HL-60/S4 (cell line): ENCODE measurements around the gene MBNL3.

Source experiments
- in situ Hi-C: fragments of 300-500 bp; cut with MboI; formaldehyde crosslinking; loops from 2 replicates; pipeline ENCODE4 v1.14.3; 2022; ENCODE audit warnings: low sequenced_read_pairs

The MBNL3 gene, protein sequence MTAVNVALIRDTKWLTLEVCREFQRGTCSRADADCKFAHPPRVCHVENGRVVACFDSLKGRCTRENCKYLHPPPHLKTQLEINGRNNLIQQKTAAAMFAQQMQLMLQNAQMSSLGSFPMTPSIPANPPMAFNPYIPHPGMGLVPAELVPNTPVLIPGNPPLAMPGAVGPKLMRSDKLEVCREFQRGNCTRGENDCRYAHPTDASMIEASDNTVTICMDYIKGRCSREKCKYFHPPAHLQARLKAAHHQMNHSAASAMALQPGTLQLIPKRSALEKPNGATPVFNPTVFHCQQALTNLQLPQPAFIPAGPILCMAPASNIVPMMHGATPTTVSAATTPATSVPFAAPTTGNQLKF

DNA sequence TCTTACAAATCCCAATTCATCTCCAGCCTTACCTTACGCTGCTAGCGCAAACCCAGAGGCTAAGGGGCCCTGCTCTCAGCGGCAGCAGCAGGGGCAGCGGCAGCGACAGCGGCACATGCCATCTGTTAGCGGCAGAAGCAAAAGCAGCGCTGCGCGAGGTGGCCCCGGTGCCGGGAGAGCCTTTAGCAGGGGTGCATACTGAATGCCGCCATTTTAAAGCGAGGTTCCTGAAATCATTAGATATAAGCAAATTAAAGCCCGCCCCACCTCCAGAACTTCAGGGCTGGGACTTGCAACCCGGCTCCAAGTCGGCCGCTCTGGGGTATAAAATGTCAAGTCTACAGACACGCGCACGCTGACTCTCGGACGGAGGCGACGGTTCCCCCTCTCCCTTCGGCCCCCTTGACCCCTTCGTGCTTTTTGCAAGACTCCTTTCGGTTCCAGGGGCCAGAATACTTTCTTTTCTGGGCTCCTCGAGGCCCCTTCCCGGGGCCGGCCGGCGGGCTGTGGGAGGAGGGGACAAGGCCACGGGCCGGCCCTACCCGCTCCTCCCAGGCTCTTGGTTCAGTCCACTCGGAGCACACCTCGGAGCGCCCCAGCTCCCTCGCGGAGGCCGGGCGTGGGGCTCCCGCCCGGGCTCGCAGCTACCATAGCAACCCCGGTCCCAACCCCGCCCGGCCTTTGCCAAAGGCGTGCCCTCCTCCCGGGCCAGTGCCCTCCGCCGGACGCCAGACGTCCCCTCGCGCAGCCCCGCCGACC is at the start of gene MBNL3:
Gene MBNL3, minus strand, starts transcription at position 220 of the 759 bp plus-strand sequence. CDS start 49,427 bp downstream, outside the sequence.
- in situ Hi-C loops, result no loop called here

DNA sequence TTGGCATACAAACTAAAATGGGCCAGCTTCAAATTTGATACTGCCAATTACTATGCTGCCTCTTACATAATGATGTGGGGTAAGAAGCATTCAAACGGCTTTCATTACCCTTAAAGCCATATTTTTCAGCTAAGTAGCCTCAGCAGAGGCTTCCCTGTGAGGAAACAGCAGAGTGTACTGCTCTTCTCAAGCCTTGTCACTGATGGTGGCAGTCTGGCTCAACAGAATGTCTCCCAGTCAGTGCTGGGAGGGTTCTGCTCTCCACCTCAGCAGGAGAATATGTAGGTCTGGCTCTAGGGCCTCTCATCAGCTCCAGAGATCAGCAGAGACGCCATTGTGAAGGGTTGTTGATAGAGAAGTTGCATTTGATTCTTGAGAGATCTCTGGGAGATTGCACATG is 44.6 kb upstream of the MBNL3 start:
- in situ Hi-C loops, result no loop called here

DNA sequence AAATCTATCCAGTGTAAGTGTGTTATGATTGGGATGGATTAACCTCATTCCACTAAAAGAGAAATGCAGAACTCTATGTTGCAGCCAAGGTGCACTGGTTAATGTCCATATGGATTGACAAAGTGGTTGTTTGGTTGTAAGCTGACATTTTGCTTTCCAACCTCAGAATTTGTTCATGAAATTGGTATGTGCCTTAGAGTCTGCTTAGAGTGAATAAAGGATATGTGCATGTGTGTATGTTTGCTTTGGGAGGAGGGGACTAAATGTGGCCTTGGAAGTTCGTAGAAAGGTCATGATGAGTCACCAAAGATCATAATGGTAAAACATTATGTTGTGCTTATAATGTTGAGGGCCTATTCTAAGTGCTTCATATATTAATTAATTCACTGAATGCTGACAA is 44.1 kb upstream of the MBNL3 start:
- in situ Hi-C loops, result no loop called here

DNA sequence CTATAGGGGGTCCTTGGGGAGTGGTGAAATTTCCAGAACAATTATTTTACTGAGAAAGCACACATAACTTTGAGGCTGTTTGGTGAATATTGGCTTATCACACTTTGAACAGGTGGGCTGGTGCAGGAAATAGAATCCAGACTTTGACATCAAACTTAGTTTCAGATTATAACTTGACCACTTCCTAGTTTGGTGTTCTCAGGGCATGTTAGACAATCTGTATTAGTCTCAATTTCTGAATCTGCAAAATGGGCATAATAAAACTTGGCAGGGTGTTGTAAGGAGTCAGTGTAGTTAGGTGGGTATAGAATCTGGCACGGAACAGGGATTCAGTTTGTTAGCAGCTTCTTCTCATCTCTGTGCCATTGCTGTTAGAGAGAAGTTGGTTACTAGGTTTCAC is 43.3 kb upstream of the MBNL3 start:
- in situ Hi-C loops, result no loop called here

DNA sequence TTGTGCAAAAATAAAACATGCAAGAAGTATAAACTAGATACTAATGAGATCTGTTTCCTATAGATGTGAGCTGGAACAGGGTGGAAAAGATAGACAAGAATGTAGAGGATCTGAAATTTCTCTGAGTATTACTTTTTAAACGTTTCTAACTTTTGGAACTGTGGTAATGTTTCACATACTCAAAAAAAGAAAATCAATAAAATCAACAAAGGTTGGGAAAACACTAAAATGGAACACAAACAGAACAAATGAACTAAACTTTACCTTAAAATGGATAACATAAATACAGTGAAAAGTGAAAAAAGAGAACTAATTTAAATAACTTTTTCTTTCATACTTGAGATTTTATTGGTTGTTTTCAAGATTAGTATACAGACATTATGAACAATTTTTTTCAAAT is 32.0 kb upstream of the MBNL3 start:
- in situ Hi-C loops, result no loop called here

DNA sequence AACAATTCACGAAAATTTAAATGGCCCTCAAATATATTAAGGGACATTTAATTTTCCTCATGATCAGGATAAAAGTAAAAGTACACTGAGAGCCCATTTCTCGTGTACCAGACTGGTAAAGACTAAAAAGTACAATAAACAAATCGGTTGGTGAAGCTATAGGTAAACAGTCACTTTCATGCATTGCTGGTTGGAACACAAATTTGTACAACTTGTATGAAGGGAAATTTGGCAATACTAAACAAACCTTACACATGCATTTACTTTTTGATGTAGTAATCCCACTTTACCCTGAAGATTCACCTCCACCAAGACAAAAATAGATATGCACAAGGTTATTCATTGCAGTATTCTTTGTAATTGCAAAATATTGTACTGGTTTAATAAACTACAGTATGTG is 31.4 kb upstream of the MBNL3 start:
- in situ Hi-C loops, result no loop called here

DNA sequence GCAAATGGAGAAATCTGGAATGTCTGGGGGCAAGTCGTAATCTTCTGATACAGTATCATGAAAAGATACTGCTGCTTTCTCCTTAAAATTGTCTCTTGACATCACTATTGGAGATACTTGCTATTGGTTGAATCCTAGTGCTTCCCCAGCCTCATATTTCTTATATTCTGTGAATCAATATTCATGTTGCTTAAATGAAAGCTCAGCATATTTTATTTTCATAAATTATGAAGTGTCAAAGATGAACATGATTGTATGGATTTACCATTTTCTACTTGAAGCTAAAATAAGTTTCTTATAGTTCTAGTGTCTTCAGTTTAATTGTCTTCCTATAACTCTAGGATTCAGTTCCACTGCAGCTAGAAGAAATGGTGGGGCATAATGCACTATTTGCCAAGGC is 29.6 kb upstream of the MBNL3 start:
- in situ Hi-C loops, result no loop called here

DNA sequence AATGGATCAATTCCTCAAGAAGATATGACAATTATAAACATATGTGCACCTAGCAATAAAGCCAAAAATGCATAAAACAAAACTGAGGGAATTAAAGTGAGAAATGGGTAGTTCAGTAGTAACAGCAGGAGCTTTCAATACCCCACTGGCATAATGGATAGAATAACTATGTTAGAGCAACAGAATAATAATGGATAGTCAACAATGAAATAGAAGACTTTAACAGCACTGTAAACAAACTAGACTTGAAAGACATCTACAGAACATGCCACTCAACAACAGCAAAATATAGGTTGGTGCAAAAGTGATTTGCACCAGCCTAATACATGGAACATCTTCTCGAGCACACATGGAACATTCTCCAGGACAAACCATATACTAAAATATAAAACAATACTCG is 20.0 kb upstream of the MBNL3 start:
- in situ Hi-C loops, result no loop called here

DNA sequence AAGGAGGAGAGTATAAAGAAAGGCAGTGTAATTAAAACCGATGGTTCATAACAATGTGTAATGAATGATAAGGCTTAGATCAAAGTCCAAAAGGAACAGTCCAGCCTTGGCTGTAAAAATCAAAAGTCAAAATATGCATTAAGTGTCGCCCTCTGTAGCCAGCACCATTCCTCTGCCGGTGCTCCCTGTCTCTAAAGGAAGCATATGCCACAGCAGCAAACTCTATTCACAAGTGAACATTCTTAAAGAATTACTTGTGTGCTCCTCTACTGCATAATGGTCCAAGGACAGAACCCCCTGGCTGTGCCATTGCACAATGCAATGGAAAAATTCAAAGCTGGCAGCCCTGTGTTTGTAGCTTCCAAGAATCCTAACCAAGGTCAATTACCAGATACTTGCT is 16.3 kb upstream of the MBNL3 start:
- in situ Hi-C loops, result no loop called here

DNA sequence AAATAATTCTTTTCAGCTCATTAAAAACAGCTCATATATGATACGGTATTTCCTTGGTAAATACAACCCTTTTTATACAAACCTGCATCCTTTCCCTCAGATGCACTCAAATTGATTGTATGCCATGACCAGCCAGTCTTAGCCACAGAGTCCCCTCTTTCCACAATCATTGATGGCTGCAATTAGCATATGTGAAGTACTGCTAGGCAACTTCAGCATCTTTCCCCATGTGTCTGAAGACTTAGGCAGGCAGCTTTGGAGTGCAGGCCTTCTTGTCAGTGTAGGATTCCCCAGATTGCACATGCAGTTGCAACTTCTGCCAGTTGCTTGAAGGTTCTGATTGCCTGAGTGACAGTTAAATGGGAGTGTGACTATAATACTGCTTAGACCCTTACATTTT is 15.6 kb upstream of the MBNL3 start:
- in situ Hi-C loops, result no loop called here

DNA sequence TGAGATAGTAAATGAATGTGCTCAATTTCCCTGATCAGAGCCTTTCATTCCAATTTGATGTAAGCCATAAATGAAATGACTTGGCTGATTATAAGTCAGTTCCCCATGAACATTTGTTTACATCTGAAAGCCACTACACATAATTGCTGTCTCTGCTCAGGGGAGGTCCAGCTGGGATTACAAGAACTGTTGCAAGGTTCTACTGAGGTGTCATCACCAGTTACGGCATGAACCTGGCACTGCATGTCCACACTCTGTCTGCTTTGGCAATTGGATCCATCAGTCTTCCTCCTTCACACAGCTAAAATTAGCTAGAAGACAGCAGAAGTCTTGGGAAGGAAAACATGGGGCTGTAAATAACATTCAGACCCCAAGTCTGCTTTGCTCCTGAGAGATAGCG is 12.8 kb upstream of the MBNL3 start:
- in situ Hi-C loops, result no loop called here

DNA sequence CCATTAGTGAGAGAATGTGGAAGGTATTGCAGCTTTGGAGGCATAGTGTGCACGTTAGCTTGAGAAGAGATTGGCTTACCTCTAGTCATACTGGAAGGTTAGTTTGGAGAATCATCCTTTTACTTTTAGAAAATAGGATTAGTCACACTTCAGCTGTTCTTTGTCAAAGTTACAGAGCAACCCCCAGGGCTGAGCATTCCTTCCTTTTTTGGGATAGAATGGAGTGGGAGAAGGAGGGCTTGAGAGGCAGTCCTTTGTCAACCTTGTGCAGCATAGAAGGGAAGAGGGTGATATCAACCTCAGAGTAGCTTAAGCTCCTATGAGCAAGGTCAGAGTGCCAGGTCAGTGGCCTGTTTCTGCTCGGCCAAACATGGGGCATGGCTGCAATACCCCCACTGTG is 8.6 kb upstream of the MBNL3 start:
- in situ Hi-C loops, result no loop called here

DNA sequence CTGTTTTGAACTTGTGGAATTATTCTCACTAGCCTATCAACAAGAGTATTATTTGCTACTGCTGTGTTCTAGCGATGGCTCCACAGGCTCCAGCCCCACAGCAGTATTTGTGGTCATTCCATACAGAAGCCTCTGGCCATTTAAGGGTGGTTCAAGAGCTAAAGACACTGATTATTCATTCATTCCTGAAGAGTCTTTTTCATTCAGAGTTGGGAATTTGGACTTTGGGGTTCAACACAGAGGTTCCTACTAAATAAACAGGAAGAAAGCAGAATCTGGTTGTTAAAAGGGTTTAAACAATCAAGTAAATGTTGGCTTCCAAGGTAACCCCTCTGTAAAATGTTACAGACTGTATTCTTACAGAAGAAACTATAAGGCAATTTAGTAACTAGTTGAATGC is 4.3 kb upstream of the MBNL3 start:
- in situ Hi-C loops, result no loop called here

DNA sequence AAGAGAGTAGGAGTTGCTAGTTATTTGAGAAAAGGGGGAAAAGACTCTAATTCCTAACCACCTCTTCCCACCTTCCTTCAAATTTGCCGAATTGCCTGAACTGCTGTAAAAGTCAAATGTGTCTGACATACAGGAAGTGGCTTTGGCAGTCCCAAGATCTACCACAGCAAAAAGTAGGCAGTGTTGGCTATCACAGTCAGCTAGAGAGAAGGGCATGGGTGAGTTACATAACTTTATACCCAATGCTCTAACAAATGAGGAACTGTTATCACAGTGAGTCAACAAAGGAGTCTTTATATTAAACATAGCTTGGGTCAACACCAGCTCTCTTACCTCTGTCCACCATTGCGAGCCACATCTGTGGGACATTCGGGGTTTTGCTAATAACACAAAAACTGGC is 2.4 kb upstream of the MBNL3 start:
- in situ Hi-C loops, result no loop called here

DNA sequence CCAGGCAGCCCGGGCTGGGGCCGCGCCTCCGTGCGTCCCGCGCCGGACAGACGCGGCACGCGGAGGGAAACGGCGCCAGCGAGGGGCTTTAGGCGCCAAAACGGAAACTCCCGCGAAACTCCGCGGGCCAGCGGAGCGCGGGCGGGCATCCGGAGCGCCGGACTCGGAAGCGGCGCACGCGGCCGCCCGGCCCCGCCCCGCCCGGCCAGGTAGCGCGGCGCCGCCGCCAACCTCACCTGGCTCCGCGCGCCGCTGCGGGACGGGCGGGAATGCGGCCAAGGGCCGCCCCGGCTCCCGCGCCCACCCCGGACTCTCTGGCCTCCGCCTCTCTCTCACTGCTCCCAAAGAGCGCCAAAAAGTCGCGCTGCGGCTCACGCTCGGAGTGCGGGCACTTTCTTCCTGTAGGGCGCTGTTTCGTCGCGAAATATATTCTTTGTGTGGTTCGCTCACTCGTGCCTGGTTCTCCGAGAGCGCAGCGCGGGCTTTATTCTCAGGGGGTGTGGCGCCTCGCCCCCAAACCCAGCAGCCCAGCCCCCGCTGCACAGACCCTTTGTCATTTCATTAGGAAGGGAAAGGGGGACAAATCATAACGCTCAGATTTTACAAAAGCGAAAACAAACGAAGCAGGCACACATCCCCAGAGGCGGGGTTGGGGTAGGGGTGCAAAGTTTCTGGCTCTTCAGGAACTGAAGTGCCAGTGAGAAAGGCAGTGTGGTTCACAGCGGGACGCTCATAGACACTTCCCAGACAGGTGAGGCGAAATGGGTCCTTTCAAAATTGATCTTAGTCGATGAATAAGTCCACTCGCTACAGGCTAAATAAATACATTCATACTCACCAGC is 961 bp upstream of the MBNL3 start:
- in situ Hi-C loops, result no loop called here

DNA sequence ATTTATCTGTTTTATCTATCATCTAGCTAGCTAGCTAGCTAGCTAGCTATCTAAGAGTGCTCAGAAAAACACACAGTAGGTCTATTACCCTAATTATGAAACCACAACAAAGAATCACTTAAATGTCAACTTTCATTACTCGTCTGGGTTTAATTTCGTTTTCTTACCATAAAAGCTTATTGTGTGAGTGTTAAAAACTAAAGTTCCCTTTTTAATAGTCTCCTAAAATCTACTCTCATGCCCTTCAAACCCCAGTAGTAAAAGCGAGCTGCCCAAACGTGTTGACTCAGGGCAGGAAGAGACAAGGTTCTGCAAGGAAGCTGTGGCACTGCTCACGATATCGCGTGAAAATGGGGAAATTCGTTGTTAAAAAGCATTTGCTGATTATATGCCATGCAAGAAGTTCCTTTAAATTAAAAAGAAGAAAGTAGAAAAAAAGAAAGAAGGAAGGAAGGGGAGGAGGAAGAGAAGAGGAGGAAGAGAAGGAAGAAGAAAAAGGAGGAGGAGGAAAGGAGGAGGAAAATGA is 595 bp downstream of the MBNL3 start:
- in situ Hi-C loops, result no loop called here

DNA sequence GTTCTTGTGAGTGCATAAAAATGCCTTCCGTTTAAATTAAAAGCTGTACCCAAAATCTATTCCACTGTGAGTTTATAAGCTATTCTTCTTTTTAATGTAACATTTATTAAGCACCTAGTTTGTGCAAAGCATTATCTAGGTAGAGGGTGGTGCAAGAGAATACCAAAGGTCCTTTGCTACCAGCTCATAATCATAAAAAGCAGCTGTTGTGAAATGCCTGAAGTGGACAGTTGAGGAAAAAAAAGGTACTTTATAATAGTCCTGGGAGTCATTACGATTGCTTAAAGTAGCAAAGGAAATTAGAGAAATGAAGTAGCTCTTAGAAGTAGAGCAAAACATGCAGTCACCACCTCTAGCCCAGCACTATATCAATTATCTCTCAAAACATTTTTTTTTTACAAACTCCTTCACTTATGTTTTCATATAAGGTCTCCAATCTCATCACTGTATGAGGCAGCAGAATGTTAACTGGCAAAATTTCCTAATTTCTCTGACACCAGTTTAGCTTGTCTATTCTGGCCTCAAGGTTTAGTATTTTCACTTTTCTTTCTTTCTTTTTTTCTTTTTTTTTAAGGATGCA is 2.1 kb downstream of the MBNL3 start:
- in situ Hi-C loops, result no loop called here

DNA sequence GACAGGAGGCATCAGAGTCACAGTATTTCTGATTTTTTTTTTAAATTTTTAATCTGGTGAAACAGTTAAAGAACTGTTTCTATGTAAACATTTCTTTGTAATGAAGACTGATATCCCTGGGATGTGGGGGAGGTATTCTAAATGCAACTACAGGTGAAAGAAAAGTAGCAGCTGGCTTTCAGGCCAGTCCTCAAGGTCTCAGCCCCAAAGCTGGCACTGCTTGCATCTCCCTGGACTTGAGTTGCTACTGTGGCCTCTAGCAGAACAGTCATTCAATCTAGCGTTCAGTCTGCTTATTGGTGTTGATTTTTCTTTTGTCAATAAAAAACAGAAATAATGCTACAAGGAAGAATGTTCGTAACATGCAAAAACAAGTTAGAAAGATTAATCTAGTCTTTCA is 4.9 kb downstream of the MBNL3 start:
- in situ Hi-C loops, result no loop called here

DNA sequence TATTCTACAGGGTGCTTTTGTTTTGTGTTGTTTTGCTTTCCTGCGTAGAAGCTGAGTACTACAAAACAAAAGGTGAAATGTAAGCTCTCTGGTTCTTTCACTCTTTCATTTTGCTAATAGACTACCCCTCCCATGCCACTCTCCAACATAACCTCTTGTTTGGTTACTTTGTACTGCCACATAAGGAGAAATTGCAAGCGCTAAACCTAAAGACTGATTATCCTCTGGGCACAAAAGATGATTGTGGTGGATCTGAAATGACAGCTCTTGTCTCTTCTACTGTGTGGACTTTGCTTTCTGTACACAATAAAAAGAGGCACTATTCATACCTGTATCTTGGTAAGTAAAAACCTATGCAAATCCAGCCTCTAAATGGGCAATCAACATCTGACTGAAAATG is 5.3 kb downstream of the MBNL3 start:
- in situ Hi-C loops, result no loop called here

DNA sequence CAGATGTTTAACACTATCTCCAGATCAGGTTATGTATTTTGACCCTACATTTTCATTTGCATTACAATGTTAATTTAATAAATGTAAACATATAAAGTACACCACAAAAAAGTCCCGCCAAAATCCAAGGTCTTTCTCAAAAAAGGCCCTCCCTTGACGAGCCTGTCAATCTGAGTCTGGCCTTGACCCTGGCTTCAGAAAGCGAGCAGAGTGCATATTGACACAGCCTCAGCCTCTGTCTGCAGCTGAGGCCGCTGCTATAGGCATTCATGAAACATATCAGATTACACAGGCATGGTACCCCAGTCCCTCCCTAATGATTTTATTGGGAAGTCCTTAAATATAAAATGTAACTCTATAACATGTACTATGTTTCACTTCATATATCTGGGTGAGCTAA is 6.2 kb downstream of the MBNL3 start:
- in situ Hi-C loops, result no loop called here

DNA sequence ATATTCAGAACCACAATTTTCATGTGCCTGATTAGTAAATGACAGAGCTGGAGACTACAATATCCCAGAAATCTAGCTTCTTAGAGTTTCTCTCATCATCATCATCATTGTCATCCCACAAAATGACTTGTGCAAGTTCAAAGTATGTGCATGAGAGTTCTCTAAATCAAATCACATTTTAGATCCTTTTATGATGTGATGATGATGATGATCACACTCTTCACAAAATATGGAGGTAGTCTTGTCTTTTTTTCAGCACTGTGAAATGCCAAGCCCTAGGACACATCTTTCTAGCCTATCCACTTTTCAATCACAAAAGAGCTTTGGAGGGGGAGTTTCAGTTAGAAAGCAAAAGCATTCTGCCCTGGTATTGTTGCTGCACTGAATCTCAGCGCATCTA is 7.4 kb downstream of the MBNL3 start:
- in situ Hi-C loops, result no loop called here
